ENCODE results near the gene LRTM2. TPM values are rescaled to one million over a fixed set of nuclear protein-coding genes. Genes with fewer than 3 reads are reported as not detected.
"Not testable (repeated sequence)": the region's sequence is repeated elsewhere in the genome, so short reads cannot be mapped to it uniquely, and the experiment has no call there.

LRTM2 gene
- total RNA-seq, 1 donor from 2014 or later = 0.47 TPM

- Mint-ChIP-seq H3K4me3 (no peak overlapping the region), H3K27ac (no peak overlapping the region), H3K9me3 (no peaks in the 10 kb centered on the region), H3K4me1 (peaks cover 3% of the 10 kb centered on the region), H3K27me3 (ENCODE audit: low read depth) (peaks cover 50% of the 10 kb centered on the region), H3K36me3 (no peaks in the 10 kb centered on the region)
- TF ChIP-seq CTCF (IDR thresholded peaks at IDR 0.05; ENCODE audit: unreplicated experiment) = no peak
- DNase-seq (ENCODE audit: low spot score in 2 of 2, unreplicated experiment in 2 of 2) = no peak
Observed at GRCh38 chr12:1815814-1816729, 4.3 kb upstream of the LRTM2 start.

GRCh38 chr12:1816730-1817348 lies 3.5 kb upstream of the LRTM2 start:
- H3K9me3 Mint-ChIP-seq = no peaks in the 10 kb centered on the region
- no peak for DNase-seq (ENCODE audit: low spot score in 2 of 2, unreplicated experiment in 2 of 2)
- peaks cover 58% of the 10 kb centered on the region for H3K27me3 Mint-ChIP-seq (ENCODE audit: low read depth)
- H3K36me3 Mint-ChIP-seq = no peaks in the 10 kb centered on the region
- no peak overlapping the region for H3K27ac Mint-ChIP-seq
- H3K4me3 Mint-ChIP-seq = no peak overlapping the region
- no peak for TF ChIP-seq CTCF (IDR thresholded peaks at IDR 0.05; ENCODE audit: unreplicated experiment)
- peaks cover 3% of the 10 kb centered on the region for H3K4me1 Mint-ChIP-seq

GRCh38 chr12:1817928-1818327 lies 2.4 kb upstream of the LRTM2 start:
- not testable (repeated sequence) for DNase-seq (ENCODE audit: low spot score in 2 of 2, unreplicated experiment in 2 of 2); H3K4me3 Mint-ChIP-seq; H3K36me3 Mint-ChIP-seq; H3K4me1 Mint-ChIP-seq; H3K27ac Mint-ChIP-seq; H3K9me3 Mint-ChIP-seq
- peaks cover 69% of the 10 kb centered on the region for H3K27me3 Mint-ChIP-seq (ENCODE audit: low read depth)

- TF ChIP-seq CTCF (IDR thresholded peaks at IDR 0.05; ENCODE audit: unreplicated experiment) = no peak
- peaks cover 76% of the 10 kb centered on the region for H3K27me3 Mint-ChIP-seq (ENCODE audit: low read depth)
Observed at GRCh38 chr12:1819050-1819449, 1.3 kb upstream of the LRTM2 start.

GRCh38 chr12:1819571-1819970 lies 794 bp upstream of the LRTM2 start:
- Mint-ChIP-seq H3K9me3 (no peaks in the 10 kb centered on the region), H3K4me1 (peaks cover 3% of the 10 kb centered on the region), H3K27me3 (ENCODE audit: low read depth) (peaks cover 79% of the 10 kb centered on the region), H3K4me3 (no peak overlapping the region), H3K27ac (no peak overlapping the region), H3K36me3 (no peaks in the 10 kb centered on the region)
- no peak for DNase-seq (ENCODE audit: low spot score in 2 of 2, unreplicated experiment in 2 of 2)
- no peak for TF ChIP-seq CTCF (IDR thresholded peaks at IDR 0.05; ENCODE audit: unreplicated experiment)

More at GRCh38 chr12:1819050-1819449, 1.3 kb upstream of the LRTM2 start:
- Mint-ChIP-seq H3K9me3 (no peaks in the 10 kb centered on the region), H3K4me3 (no peak overlapping the region), H3K4me1 (peaks cover 3% of the 10 kb centered on the region), H3K36me3 (no peaks in the 10 kb centered on the region), H3K27ac (no peak overlapping the region)
- no peak for DNase-seq (ENCODE audit: low spot score in 2 of 2, unreplicated experiment in 2 of 2)

GRCh38 chr12:1820896-1821291 lies 529 bp downstream of the LRTM2 start:
- peaks cover 3% of the 10 kb centered on the region for H3K4me1 Mint-ChIP-seq
- no peak for DNase-seq (ENCODE audit: low spot score in 2 of 2, unreplicated experiment in 2 of 2)
- peaks cover 82% of the 10 kb centered on the region for H3K27me3 Mint-ChIP-seq (ENCODE audit: low read depth)
- no peak overlapping the region for H3K4me3 Mint-ChIP-seq
- no peaks in the 10 kb centered on the region for H3K36me3 Mint-ChIP-seq
- TF ChIP-seq CTCF (IDR thresholded peaks at IDR 0.05; ENCODE audit: unreplicated experiment) = no peak
- no peaks in the 10 kb centered on the region for H3K9me3 Mint-ChIP-seq
- no peak overlapping the region for H3K27ac Mint-ChIP-seq
